Nephron (organoid): ENCODE measurements around the gene NR5A2.

Experiments used
- H3K27ac Mint-ChIP-seq, 3 experiments: 2 replicates each; pipeline ENCODE4 v1.8.0; 2020; ENCODE audit warnings: mixed read lengths in 3 of 3, mild to moderate bottlenecking in 2 of 3, moderate library complexity in 1 of 3
- H3K27me3 Mint-ChIP-seq: 2 replicates; pipeline ENCODE4 v1.8.0; 2021; ENCODE audit warnings: low read depth, mild to moderate bottlenecking, moderate library complexity, mixed read lengths
- H3K36me3 Mint-ChIP-seq: 2 replicates; pipeline ENCODE4 v1.8.0; 2020; ENCODE audit warnings: low read depth, mixed read lengths
- H3K4me1 Mint-ChIP-seq: 2 replicates; pipeline ENCODE4 v1.8.0; 2020; ENCODE audit warnings: mixed read lengths
- H3K4me3 Mint-ChIP-seq, 3 experiments: 2 replicates each; pipeline ENCODE4 v1.8.0; 2020; ENCODE audit warnings: mild to moderate bottlenecking in 3 of 3, mixed read lengths in 3 of 3, moderate library complexity in 2 of 3
- H3K9me3 Mint-ChIP-seq: 2 replicates; pipeline ENCODE4 v1.8.0; 2020; ENCODE audit warnings: mixed read lengths
- CTCF ChIP-seq, 3 experiments: fragments of 200-600 bp; sonication (generic); IDR thresholded peaks; one replicate each; pipeline ENCODE4 v1.5.0; 2021; ENCODE audit warnings: antibody characterized with exemption in 3 of 3; ENCODE audit not compliant: unreplicated experiment in 3 of 3

Gene NR5A2

GRCh38 chr1:200152336-200152735, 124.8 kb downstream of the NR5A2 start:
- Mint-ChIP-seq H3K4me3 (no peak overlapping the region), H3K36me3 (peaks cover 3% of the 10 kb centered on the region), H3K27ac (no peak overlapping the region), H3K27me3 (peaks cover 9% of the 10 kb centered on the region), H3K9me3 (no peaks in the 10 kb centered on the region), H3K4me1 (no peaks in the 10 kb centered on the region)
- TF ChIP-seq CTCF (IDR thresholded peaks at IDR 0.05; ENCODE audit: unreplicated experiment in 3 of 3), result no peak

- H3K36me3 Mint-ChIP-seq, result no peaks in the 10 kb centered on the region
- H3K9me3 Mint-ChIP-seq, result no peaks in the 10 kb centered on the region
- peaks cover 9% of the 10 kb centered on the region for H3K27me3 Mint-ChIP-seq
- H3K4me1 Mint-ChIP-seq, result no peaks in the 10 kb centered on the region
- H3K27ac Mint-ChIP-seq, result no peak overlapping the region
- TF ChIP-seq CTCF (IDR thresholded peaks at IDR 0.05; ENCODE audit: unreplicated experiment in 3 of 3), result no peak
- H3K4me3 Mint-ChIP-seq, result no peak overlapping the region
Observed at GRCh38 chr1:200153277-200154055, 126.0 kb downstream of the NR5A2 start.

- Mint-ChIP-seq H3K9me3 (no peaks in the 10 kb centered on the region), H3K27me3 (peaks cover 9% of the 10 kb centered on the region), H3K27ac (no peak overlapping the region), H3K4me3 (no peak overlapping the region), H3K4me1 (no peaks in the 10 kb centered on the region), H3K36me3 (no peaks in the 10 kb centered on the region)
- TF ChIP-seq CTCF (IDR thresholded peaks at IDR 0.05; ENCODE audit: unreplicated experiment in 3 of 3), result no peak
Observed at GRCh38 chr1:200154069-200154767, 126.7 kb downstream of the NR5A2 start.

- no peak for TF ChIP-seq CTCF (IDR thresholded peaks at IDR 0.05; ENCODE audit: unreplicated experiment in 3 of 3)
- Mint-ChIP-seq H3K4me3 (no peak overlapping the region), H3K9me3 (no peaks in the 10 kb centered on the region), H3K27ac (no peak overlapping the region), H3K36me3 (no peaks in the 10 kb centered on the region), H3K27me3 (peaks cover 9% of the 10 kb centered on the region), H3K4me1 (no peaks in the 10 kb centered on the region)
Observed at GRCh38 chr1:200157715-200158114, 130.2 kb downstream of the NR5A2 start.

GRCh38 chr1:200161801-200162200, 134.3 kb downstream of the NR5A2 start:
- H3K27me3 Mint-ChIP-seq, result no peaks in the 10 kb centered on the region
- H3K9me3 Mint-ChIP-seq, result no peaks in the 10 kb centered on the region
- no peak for TF ChIP-seq CTCF (IDR thresholded peaks at IDR 0.05; ENCODE audit: unreplicated experiment in 3 of 3)
- H3K4me3 Mint-ChIP-seq, result no peak overlapping the region
- H3K27ac Mint-ChIP-seq, result no peak overlapping the region
- H3K36me3 Mint-ChIP-seq, result no peaks in the 10 kb centered on the region
- H3K4me1 Mint-ChIP-seq, result no peaks in the 10 kb centered on the region
